HEK293 (cell line): ENCODE results near the gene SLC8A2.
"Not testable (repeated sequence)": the region's sequence is repeated elsewhere in the genome, so short reads cannot be mapped to it uniquely, and the experiment has no call there.

Experiments used
- CTCF ChIA-PET: fragments of 350-600 bp; formaldehyde crosslinking; extraction: SDS; loops from one replicate; lab custom pipeline; 2021; ENCODE audit warnings: antibody characterized with exemption; lab: Yijun Ruan, JAX
- POLR2A ChIA-PET: fragments of 300-600 bp; formaldehyde crosslinking; extraction: SDS; loops from one replicate; lab custom pipeline; 2020; ENCODE audit warnings: antibody characterized with exemption, inconsistent platforms; lab: Yijun Ruan, JAX
- H3K27ac ChIP-seq: fragments of 200-500 bp; sonication (Bioruptor generic); 2 replicates; pipeline ENCODE4 v1.5.1; 2014; ENCODE audit warnings: low read depth, low read length, control low read depth, inconsistent platforms; ENCODE audit errors: extremely low read depth
- H3K36me3 ChIP-seq, 2 experiments: fragments of 200-500 bp in 1 of 2; sonication (Bioruptor generic) in 1 of 2; 1 replicate in 1 of 2; 2 replicates in 1 of 2; pipeline ENCODE4 v1.5.1; 2014 to 2017; ENCODE audit warnings: inconsistent platforms in 2 of 2, low read length in 2 of 2; ENCODE audit not compliant: control insufficient read depth in 2 of 2, insufficient read depth in 1 of 2
- H3K4me1 ChIP-seq: fragments of 200-500 bp; sonication (Bioruptor generic); 2 replicates; pipeline ENCODE4 v1.5.1; 2014; ENCODE audit warnings: mild to moderate bottlenecking, low read length, inconsistent platforms; ENCODE audit not compliant: control insufficient read depth, insufficient read depth
- H3K4me3 ChIP-seq: 2 replicates; pipeline ENCODE4 v1.5.1; 2011; ENCODE audit warnings: low read depth, mild to moderate bottlenecking, control low read depth, low read length, moderate library complexity
- H3K9me3 ChIP-seq: fragments of 200-500 bp; sonication (Bioruptor generic); 2 replicates; pipeline ENCODE4 v1.5.1; 2014; ENCODE audit warnings: low read depth, low read length, inconsistent platforms; ENCODE audit not compliant: control insufficient read depth, insufficient read depth
- BCL6B ChIP-seq: fragments of 450-650 bp; formaldehyde crosslinking; IDR thresholded peaks from 2 replicates; pipeline ENCODE4 v1.5.1; 2017; ENCODE audit warnings: missing biosample characterization, missing genetic modification characterization
- SP2 ChIP-seq: fragments of 450-650 bp; formaldehyde crosslinking; IDR thresholded peaks from 2 replicates; pipeline ENCODE4 v1.5.1; 2016; ENCODE audit warnings: missing biosample characterization, missing genetic modification characterization
- TCF7L2 ChIP-seq: IDR thresholded peaks from 2 replicates; pipeline ENCODE4 v1.6.1; 2011; ENCODE audit warnings: low read depth, mild to moderate bottlenecking, inconsistent platforms, low read length, moderate library complexity, borderline replicate concordance
- ZBTB17 ChIP-seq: fragments of 450-650 bp; formaldehyde crosslinking; IDR thresholded peaks from 2 replicates; pipeline ENCODE4 v1.5.1; 2016; ENCODE audit warnings: missing biosample characterization, missing genetic modification characterization
- ZNF121 ChIP-seq: fragments of 450-650 bp; formaldehyde crosslinking; IDR thresholded peaks from 2 replicates; pipeline ENCODE4 v1.5.1; 2016; ENCODE audit warnings: missing biosample characterization, missing genetic modification characterization
- ZNF133 ChIP-seq: fragments of 450-650 bp; formaldehyde crosslinking; IDR thresholded peaks from 2 replicates; pipeline ENCODE4 v1.5.1; 2016; ENCODE audit warnings: missing biosample characterization, missing genetic modification characterization
- ZNF157 ChIP-seq: fragments of 450-650 bp; formaldehyde crosslinking; IDR thresholded peaks from 2 replicates; pipeline ENCODE4 v1.5.1; 2016; ENCODE audit warnings: missing biosample characterization, missing genetic modification characterization
- ZNF239 ChIP-seq: fragments of 450-650 bp; formaldehyde crosslinking; IDR thresholded peaks from 2 replicates; pipeline ENCODE4 v1.5.1; 2016; ENCODE audit warnings: missing biosample characterization, missing genetic modification characterization
- ZNF530 ChIP-seq: fragments of 450-650 bp; formaldehyde crosslinking; IDR thresholded peaks from 2 replicates; pipeline ENCODE4 v1.5.1; 2016; ENCODE audit warnings: low read depth, missing biosample characterization, missing genetic modification characterization
- ZNF621 ChIP-seq: fragments of 450-650 bp; formaldehyde crosslinking; IDR thresholded peaks from 2 replicates; pipeline ENCODE4 v1.5.1; 2017; ENCODE audit warnings: missing biosample characterization, missing genetic modification characterization
- ZNF629 ChIP-seq: fragments of 450-650 bp; formaldehyde crosslinking; IDR thresholded peaks from 2 replicates; pipeline ENCODE4 v1.5.1; 2017; ENCODE audit warnings: missing biosample characterization, missing genetic modification characterization

SLC8A2 gene

GRCh38 chr19:47389150-47389556, 82.5 kb downstream of the SLC8A2 start:
- Histone ChIP-seq H3K36me3 (no peaks in the 10 kb centered on the region; a peak in 1 of 3 replicates), H3K4me3 (no peak overlapping the region), H3K27ac (no peak overlapping the region), H3K9me3 (no peaks in the 10 kb centered on the region), H3K4me1 (no peaks in the 10 kb centered on the region)
- ChIA-PET CTCF (interaction anchor here (0.7 to 4.2 kb wide), 8 partner anchors 19 to 1604 kb away, joined by 3 to 33 read pairs (median 5); partner anchors contain the start of genes DHX34 and RUVBL2), POLR2A (no interaction called here)
- TF ChIP-seq ZNF239, result no peak
- no peak for TF ChIP-seq ZNF621 (tag by site-specific recombination)
- no peak for TF ChIP-seq ZNF629
- TF ChIP-seq SP2, result no peak
- TF ChIP-seq TCF7L2, result no peak
- no peak for TF ChIP-seq ZBTB17
- no peak for TF ChIP-seq ZNF530 (tag by site-specific recombination)
- no peak for TF ChIP-seq ZNF157
- no peak for TF ChIP-seq BCL6B (tag by site-specific recombination)
- TF ChIP-seq ZNF133 (tag by site-specific recombination), result no peak

- H3K4me3 ChIP-seq, H3K36me3 ChIP-seq, POLR2A ChIA-PET, H3K27ac ChIP-seq, H3K9me3 ChIP-seq, H3K4me1 ChIP-seq: not testable (repeated sequence)
- CTCF ChIA-PET, result interaction anchor here (0.8 to 4.2 kb wide), 5 partner anchors 40 to 610 kb away, joined by 4 to 33 read pairs (median 5); partner anchors contain the start of gene DHX34
Measured at GRCh38 chr19:47388721-47389120, 83.0 kb downstream of the SLC8A2 start.

- H3K36me3 ChIP-seq, H3K4me1 ChIP-seq, H3K4me3 ChIP-seq, POLR2A ChIA-PET, H3K27ac ChIP-seq, H3K9me3 ChIP-seq: not testable (repeated sequence)
- CTCF ChIA-PET, result interaction anchor here (1.4 kb wide), 1 partner anchor 39 kb away, joined by 3 read pairs; the partner anchor contains the start of gene DHX34
- peak; percentile 81; the same call in 1 of the 2 replicates for TF ChIP-seq ZNF121 (tag by site-specific recombination)
Measured at GRCh38 chr19:47387623-47388022, 84.1 kb downstream of the SLC8A2 start.

GRCh38 chr19:47386582-47386981, 85.1 kb downstream of the SLC8A2 start:
- POLR2A ChIA-PET, result interaction anchor here (0.7 kb wide), 2 partner anchors 36 to 98 kb away, joined by 3 to 4 read pairs; partner anchors contain the start of gene KPTN
- not testable (repeated sequence) for H3K4me1 ChIP-seq, H3K9me3 ChIP-seq, H3K27ac ChIP-seq, H3K4me3 ChIP-seq, H3K36me3 ChIP-seq
- CTCF ChIA-PET, result interaction anchor here (0.7 to 1.4 kb wide), 2 partner anchors 38 to 81 kb away, joined by 3 to 4 read pairs; partner anchors contain the start of gene DHX34

GRCh38 chr19:47384533-47384932, 87.2 kb downstream of the SLC8A2 start:
- POLR2A ChIA-PET, result interaction anchor here (0.6 to 1.6 kb wide), 3 partner anchors 35 to 109 kb away, joined by 3 to 6 read pairs (median 4); partner anchors contain the start of gene DHX34
- CTCF ChIA-PET, result interaction anchor here (0.6 kb wide), 1 partner anchor 327 kb away, joined by 3 read pairs; no protein-coding TSS in a partner anchor
- not testable (repeated sequence) for H3K4me1 ChIP-seq

More at GRCh38 chr19:47384533-47384932, 87.2 kb downstream of the SLC8A2 start:
- H3K27ac ChIP-seq, H3K9me3 ChIP-seq, H3K4me3 ChIP-seq: not testable (repeated sequence)
- peaks cover 8 to 29% of the 10 kb centered on the region in 2 experiments for H3K36me3 ChIP-seq
- TF ChIP-seq ZNF121 (tag by site-specific recombination), result peak; percentile 73
